Measurements from ENCODE around the gene MRAS.

The MRAS gene

DNA sequence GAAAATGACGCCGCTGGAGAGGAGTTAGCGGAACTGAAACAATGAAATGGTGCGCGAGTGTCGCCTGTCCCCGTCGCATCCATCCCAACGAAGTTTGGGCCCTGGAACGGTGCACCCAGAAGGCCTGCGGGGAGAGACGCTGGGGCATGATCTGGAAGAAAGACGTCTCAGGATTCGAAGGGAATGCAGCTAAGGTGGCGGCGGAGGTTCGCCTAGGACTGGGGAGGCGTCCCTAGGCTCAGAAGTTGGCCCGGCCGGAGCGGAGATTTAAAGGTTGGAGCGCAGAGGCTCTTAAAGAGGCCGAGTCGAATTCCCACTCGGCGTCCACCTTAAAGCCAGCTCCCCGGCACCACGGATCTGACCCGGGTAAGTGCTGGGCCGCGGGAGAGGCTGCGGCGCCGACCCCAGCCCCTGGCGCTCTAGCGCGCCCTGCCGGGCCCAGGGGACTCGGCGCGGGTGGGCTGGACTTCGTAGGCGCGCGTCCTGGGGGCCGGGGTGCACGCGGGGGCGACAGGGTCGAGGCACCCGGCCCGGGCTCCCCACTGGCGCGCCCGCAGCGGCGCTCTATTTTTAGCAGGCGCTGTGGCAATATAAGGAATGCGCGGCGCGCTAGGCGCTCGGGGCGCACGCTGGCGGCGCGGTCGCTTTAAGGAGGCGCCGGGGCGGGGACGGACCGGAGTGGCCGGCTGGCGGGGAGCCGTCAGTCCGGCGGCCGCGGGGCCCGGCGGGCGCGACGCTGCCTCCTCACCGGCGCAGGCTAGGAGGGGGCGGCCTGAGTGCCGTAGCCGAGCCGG, at the start of gene MRAS:
Gene MRAS, plus strand, starts transcription at position 620 of the 794 bp plus-strand sequence. CDS start 24,305 bp downstream, outside the sequence.
- DNase-seq (ENCODE audit: low read depth in 2 of 3, low spot score in 2 of 3) = no peak

DNA sequence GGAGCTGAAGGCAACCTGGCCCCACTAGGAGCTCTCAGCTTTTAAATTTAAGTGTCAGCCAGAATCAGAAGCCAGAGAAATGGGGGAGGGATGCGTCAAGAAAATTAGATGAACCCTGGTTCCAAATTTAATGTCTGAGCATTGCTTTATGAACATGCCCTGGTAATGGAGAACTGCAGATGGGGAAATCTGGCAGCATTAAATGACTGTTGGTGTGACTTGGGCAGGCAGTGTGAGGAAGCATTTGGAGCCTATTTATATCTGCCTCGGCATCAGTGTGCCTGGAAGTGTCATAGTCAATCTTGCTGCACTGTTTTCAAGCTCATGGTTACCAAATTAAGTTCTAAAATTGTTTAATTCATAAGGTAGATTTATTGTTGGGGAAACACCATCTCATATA, 47.7 kb upstream of the MRAS start:
- DNase-seq (ENCODE audit: low read depth in 2 of 3, low spot score in 2 of 3) = no peak

DNA sequence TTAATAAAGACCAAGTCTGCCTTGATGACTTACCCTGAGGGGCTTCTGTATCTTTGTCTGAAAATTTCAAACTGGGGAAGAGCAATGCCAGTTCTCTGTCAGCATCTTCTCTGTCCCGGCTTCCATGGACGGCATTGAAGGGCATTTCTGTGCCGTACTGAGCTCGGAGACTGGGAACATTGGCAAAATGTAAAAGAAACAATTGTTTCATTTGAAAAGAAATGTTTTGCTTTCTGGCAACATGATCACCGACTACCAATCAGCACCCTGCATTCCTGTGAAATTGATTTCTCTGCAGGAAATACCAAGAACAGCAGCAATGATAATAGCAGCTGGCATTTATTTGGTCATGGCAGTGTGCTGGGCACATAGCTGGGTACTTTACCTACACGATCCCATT, 44.9 kb upstream of the MRAS start:
- DNase-seq (ENCODE audit: low read depth in 2 of 3, low spot score in 2 of 3) = no peak

DNA sequence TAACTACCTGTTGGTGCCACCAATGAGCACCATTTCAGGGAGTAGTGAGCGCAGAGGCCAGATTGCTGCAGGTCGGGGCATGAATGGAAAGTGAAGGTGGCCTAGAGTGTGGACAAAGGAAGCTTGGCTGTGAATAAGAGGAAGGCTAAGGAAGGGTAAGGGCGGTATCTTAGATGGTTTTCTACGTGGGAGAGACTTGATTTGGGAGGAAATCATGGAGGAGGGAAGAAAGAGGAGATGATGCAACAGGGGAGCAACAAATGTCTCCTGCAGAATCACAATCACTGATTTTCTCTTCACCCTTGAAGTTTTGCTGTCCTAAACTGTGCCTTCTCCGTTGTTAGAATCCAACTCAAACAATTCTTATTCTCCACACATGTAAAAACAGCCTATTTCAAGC, 40.5 kb upstream of the MRAS start:
- no peak for DNase-seq (ENCODE audit: low read depth in 2 of 3, low spot score in 2 of 3)

DNA sequence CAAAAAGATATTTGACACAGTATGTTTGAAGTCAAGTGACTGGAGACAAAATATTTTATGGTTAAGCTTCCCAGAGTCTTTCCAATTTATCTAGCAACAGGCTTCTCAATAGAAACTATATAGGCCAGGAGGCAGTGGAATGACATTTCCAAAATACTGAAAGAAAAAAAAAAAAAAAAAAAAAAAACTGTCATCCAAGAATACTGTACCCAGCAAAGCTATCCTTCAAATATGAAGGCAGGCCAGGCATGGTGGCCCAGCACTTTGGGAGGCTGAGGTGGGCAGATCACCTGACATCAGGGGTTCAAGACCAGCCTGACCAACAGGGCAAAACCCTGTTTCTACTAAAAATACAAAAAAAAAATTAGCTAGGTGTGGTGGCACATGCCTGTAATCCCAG, 39.6 kb upstream of the MRAS start:
- no peak for DNase-seq (ENCODE audit: low read depth in 2 of 3, low spot score in 2 of 3)

DNA sequence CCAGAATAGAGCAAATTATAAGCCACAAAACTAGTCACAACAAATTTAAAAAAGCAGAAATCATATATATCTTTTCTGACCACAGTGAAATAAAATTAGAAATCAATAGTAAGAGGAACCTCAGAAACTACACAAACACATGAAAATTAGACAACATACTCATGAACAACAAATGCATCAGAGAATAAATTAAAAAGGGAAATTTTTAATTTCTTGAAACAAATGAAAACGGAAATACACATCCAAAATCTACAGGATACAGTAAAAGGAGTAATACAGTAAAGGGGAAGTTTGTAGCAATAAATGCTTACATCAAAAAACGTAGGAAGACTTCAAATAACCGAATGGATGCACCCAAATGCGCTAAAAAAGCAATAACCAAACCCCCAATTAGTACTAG, 37.9 kb upstream of the MRAS start:
- no peak for DNase-seq (ENCODE audit: low read depth in 2 of 3, low spot score in 2 of 3)

DNA sequence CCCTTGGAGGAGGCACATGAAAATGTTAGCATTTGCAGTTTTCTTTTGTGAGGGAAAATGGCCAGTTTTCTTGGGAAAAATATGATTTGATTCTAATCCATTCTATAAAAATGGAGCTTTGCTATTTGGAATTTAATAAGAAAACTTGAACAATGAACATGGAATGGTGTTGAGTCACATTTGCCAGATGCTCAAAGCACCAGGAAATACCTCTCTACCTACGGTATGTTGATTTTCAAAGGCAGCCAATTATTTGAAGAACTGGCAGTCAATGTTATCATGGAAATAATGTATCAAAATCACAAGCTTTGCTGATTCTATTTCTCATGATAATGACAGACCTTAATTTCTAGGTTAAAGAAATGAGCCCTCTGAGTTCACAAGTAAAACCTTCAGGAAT, 33.6 kb upstream of the MRAS start:
- DNase-seq (ENCODE audit: low read depth in 2 of 3, low spot score in 2 of 3) = no peak

DNA sequence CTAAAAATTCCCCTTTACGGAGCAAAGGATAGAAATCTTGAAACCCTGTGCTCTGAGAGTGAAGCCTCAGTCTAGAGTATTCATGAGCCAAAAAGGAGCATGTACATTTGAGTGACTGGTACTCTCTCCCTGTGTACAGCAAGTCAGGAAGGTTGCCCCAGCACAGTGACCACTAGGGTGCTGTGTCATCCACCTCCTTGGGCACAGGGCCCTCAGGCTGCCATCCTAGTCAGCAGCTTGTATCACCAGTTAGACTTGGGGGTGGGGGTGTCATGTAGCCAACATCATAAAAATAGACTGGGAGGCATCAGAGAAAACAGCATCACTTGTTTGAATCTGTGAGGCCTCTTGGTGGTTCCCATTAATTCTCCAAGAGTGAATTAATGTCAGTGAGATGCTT, 30.7 kb upstream of the MRAS start:
- DNase-seq (ENCODE audit: low read depth in 2 of 3, low spot score in 2 of 3) = no peak

DNA sequence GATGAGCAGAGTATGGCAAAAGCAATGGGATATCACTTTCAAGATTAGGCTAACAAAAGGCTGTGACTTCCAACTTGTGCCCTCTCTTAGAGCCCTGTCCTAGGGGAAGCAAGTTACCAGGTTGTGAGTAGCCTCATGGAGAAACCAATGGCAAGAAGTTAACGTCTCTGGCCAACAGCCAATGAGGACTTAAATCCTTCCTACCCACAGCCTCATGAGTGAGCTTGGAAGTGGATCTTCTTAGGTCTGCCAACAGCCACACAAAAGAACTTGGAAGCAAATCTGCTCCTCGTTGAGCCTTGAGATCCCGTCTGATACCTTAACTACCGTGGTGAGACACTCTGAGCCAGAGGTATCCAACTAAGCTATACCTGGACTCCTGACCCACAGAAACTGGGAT, 24.4 kb upstream of the MRAS start:
- DNase-seq (ENCODE audit: low read depth in 2 of 3, low spot score in 2 of 3) = no peak

DNA sequence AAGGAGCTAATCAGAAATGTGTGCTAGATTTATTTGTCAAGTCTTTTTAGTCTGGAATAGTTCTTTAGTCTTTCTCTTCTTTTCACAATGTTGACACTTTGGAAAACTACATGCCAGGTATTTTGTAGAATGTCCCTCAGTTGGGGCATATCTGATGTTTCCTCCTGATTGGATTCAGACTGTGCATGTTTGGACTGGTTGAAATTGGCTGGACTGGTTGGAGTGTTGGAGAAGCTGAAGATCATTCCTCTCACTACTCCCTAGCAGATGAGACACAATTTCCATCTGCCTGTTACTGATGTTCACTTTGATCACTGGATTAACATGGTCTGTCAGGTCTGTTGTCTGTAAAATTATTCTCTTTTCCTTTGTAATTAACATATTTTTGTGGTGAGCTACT, 22.4 kb upstream of the MRAS start:
- no peak for DNase-seq (ENCODE audit: low read depth in 2 of 3, low spot score in 2 of 3)

DNA sequence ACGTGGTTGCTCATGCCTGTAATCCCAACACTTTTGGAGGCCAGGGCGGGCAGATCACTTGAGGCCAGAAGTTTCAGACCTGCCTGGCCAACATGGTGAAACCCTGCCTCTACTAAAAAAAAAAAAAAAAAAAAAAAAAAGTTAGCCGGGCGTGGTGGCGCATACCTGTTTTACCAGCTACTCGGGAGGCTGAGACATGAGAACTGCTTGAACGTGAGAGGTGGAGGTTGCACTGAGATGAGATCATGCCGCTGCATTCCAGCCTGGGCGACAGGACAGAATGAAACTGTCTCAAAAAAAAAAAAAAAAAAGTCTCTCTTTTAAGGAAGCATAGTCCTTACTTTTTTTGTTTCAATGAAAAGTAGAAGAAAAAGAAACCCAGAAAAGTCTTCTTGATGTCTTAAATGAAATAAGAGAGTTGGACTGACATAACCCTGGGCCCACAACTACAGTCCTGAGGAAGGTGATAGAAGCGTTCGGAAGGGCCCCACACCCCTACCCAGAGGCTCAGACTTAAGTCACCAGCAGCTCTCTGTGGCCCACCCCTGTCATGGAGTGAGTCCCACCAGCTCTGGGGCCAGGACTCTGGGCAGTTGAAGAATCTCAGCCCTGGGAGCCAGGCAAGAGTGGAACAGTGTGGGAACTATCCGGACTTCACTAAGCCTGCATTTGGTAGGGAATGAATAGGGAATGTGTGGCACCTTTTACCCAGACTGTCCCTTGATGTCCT, 21.3 kb upstream of the MRAS start:
- no peak for DNase-seq (ENCODE audit: low read depth in 2 of 3, low spot score in 2 of 3)

DNA sequence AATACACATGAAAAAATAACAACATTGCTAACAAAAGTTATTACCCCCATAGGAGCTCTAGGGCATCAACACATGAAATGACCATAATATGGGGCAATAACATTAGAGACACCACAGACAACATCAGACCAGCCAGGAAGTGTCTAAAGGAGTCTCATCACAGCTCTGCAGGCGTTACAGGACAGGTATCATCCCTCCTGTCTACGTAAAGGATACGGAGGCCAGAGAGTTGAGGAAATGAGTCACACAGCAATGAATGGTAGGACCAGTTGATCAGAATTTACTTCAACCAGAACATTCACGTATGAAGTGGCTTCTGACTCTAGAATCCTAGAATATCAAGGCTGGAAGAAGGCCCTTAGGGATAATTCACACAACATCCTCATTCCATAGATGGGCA, 20.5 kb upstream of the MRAS start:
- no peak for DNase-seq (ENCODE audit: low read depth in 2 of 3, low spot score in 2 of 3)

DNA sequence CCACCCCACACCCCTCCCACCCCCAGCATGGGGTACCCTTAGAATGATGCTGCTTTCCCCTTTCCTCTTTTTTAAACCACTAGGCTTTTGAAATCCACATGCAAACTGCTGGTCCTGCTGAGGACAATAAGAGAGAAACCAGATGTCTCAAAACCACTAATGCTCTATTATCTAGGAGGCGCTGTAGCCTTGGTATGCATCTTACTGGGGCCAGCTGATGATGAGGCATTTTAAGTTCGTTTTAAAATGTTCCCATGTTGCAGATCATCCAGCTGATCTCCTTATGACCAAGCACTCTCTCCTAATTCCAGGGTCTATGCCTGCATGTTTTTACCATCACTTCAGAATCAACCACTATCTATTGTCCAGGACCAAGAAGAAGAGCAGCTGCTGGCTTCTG, 20.0 kb upstream of the MRAS start:
- no peak for DNase-seq (ENCODE audit: low read depth in 2 of 3, low spot score in 2 of 3)

DNA sequence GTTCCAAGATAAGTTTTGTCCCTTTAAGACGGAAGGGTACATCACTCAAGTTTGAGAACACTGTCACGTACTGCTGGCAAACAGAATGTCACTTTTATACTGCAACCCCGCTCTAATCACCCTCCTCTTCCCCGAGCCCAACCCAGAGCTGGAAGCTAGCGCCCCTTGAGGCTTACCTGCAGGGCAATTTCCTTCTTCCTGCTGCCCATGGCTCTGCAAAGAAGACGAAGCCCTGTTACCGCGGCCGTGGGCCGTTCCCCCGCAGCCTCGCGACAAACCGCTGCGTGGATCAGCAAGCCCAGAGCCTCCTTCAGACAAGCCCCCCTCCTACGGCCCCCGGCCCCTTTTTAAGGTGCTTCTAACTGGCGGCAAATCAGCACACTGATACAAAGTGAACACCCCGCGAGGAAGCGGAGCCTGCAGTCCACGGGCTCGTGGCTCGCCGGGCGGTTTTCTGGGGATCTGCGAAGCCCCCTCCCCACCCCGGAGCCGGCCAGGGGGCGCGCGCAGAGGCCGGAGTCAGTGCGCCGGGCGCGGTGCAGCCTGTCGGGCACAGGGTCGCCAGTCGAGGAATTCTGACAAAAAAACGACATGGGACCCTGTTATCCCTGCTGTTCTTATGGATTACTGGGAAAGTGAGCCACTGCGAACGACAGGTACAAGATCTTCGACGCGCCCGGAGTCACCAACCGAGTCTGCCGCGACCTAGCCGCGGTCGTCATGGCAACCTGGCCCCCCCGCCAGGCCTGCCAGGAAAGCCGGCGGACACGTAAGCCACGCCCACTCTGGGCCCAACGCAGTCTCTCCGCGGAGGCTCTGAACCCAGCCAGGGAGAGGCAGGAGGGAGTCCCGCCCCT, 19.0 kb upstream of the MRAS start, which contains the start of gene NME9:
Gene NME9, minus strand, starts transcription at position 725 of the 857 bp plus-strand sequence. Its CDS starts 516 bp downstream, at position 209.
- peak; percentile 54 to 75 (median 65) for DNase-seq (ENCODE audit: low read depth in 2 of 3, low spot score in 2 of 3)

DNA sequence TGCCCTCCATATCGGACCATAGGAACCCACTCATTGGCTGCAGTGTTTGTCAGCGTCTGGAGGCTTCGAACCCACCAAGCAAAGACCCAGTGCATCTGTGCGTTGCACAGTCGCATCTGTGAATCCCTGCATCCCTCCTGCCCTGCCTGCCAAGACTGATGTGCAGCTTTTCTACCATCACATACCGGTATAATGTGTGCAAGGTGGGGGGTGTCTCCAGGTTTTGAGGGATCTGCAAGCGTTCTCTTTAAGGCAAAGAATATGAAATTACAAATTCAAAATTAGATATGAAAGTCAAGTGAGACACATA, 18.4 kb upstream of the MRAS start:
- no peak for DNase-seq (ENCODE audit: low read depth in 2 of 3, low spot score in 2 of 3)

DNA sequence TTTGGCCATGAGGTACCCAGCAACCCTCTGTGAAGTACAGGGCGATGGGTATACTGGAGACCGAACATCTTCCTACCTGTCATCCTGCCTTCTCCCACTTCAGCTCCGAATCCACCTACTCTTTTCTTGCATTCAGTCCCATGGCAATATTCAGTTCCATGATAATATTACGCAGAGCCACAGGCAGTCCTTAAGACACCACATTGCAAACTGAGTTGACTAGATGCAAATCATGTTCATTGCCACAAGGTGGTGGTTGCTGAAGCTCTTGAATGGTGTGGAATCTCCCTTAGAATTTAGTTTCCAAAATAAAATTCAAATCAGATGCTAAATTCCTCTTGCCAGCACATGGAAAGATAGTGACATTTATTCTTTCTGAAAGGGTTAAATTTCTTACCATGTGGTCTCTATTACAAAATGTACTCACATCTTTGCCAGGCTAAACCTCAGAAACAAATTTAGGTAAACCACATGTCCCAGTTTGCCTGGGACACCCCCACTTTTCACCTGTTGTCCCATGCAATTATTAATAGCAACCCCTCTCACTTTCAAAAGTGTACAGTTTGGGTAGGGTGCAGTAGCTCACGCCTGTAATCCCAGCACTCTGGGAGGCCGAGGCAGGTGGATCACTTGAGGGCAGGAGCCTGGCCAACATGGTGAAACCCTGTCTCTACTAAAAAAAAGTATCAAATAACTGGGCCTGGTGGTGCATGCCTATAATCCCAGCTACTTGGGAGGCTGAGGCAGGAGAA, 17.1 kb upstream of the MRAS start:
- DNase-seq (ENCODE audit: low read depth in 2 of 3, low spot score in 2 of 3) = no peak

DNA sequence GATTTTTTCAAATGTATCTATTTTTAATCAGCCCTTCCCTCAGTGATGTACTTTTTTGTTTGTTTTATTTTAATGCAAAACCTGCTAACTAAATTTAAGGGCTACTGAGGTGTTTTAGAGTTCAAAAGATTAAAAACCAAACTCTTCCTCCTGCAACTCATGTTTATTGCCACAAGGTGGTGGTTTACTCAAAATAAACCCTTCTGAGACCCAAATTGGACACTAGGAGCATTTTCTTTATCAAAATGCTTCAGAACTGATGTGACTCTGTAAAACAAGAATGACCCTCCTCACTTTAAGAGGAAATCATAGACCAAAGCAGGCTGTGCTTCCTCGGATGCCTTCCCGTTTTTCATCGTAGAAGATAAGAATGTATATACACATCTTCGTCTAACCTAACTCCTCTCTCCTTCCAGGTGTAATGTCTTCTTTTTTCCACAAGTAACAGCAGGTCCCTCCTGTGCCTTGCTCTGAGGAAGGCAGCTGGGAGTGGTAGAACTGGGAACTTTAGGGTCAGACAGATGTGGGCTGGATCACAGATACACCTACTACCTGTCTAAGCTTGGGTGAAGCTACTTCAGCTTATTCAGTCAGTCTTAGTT, 15.8 kb upstream of the MRAS start:
- DNase-seq (ENCODE audit: low read depth in 2 of 3, low spot score in 2 of 3) = no peak

DNA sequence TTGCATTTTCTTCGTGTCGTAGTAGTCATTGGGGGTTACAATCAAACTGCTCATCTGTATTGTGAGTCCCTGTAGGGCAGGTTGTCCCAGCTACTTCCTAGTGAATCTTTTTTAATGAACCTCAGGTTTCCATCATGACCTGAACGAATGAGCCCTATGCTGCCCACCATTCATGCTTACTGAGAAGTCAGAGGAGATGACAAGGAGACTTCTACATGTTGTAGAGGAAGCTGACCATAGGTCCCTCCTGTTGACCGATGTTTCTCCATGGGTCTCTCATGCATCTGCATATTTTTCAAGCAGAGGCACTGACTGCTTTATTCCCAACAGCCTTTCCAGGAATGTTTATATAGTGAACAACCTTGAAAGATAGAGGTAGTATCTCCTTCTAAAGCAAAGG, 13.8 kb upstream of the MRAS start:
- no peak for DNase-seq (ENCODE audit: low read depth in 2 of 3, low spot score in 2 of 3)

DNA sequence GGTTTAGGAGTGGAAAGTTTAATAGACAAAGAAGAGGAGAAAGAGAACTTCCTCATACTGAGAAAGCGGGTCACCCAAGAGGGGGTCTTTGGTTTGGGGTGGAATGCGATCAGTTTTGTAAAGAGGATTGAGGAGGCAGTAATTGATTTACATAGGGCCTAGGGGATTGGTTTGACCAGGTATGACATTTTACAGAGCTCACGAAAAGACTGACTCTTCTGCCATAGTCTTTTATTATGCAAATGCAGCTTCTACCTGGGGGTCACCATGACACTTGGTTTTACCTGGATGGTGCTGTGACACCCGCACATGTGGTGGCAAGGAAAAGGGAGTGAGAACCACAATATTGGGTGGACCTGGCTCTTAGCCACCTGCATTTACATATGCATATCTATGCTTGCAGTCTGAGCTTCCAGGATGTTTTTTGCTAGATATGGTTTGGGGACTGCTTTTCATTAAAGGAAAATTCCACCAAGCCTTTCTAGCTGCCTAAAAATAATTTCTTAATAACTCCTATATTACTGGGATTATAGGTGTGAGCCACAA, 11.9 kb upstream of the MRAS start:
- DNase-seq (ENCODE audit: low read depth in 2 of 3, low spot score in 2 of 3) = no peak

DNA sequence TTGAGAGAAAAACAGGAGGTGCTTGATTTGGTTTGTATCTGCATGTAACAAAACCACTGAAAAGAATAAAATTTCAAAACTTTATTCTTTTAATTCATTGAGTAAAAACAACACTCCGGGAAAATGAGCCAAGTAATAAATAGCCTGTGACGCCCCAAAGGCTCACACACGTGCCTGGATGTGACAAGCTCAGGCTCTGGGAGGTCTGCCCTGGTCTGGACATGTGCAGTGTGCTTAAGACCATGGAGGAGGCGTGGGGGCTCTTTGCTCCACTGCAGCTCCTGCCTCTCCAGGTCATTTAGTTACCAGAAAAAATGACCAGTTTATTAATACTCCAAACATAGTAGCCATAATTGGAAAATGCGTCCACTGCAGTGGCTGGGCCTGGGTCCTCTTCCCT, 10.1 kb upstream of the MRAS start:
- no peak for DNase-seq (ENCODE audit: low read depth in 2 of 3, low spot score in 2 of 3)
